GM11168 (cell line): ENCODE data around the gene ROCK2.

Source experiments
- in situ Hi-C: fragments of 300-500 bp; cut with MboI; formaldehyde crosslinking; loops from one replicate; pipeline ENCODE4 v1.12.0; 2022; ENCODE audit warnings: low sequenced_read_pairs; ENCODE audit not compliant: unreplicated experiment

The ROCK2 gene

GRCh38 chr2:11315074-11315705, 29.2 kb downstream of the ROCK2 start:
- in situ Hi-C loops: no loop called here

- in situ Hi-C loops: no loop called here
Observed at GRCh38 chr2:11314487-11314886, 29.9 kb downstream of the ROCK2 start.

- in situ Hi-C loops: no loop called here
Observed at GRCh38 chr2:11312770-11313471, 31.5 kb downstream of the ROCK2 start.

- in situ Hi-C loops: no loop called here
Observed at GRCh38 chr2:11311543-11311942, 32.9 kb downstream of the ROCK2 start.

DNA sequence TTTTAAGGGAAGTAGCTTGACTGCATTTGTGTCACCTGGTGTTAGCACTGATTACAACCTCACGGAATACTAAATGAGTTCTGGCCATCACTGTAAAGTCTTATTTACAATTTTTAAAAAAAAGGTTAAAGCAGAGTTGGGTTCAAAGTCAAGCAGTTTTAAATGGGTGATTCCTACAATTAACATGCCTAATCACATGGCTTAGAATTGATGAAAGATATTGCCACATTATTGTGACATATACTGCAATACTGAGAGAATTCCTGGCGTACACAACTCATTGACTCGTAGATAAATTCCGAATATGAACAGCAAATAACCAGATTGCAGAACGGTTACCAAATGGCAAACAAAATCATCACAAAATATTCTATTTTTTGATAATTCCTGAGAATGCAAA, 34.2 kb downstream of the ROCK2 start:
- in situ Hi-C loops: no loop called here

DNA sequence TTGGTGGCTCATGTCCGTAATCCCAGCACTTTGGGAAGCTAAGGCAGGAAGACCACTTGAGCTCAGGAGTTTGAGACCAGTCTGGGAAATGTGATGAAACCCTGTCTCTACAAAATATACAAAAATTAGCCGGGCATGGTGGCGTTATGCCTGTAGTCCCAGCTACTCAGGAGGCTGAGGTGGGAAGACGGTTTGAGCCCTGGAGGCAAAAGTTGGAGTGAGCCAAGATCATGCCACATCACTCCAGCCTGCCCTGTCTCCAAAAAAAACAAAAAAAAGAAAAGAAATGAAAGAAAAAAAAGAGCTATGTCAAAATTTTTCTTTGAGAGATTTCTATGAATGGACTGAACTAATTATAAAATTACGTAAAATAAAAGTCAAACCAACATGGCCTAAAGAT, 34.7 kb downstream of the ROCK2 start:
- in situ Hi-C loops: no loop called here

DNA sequence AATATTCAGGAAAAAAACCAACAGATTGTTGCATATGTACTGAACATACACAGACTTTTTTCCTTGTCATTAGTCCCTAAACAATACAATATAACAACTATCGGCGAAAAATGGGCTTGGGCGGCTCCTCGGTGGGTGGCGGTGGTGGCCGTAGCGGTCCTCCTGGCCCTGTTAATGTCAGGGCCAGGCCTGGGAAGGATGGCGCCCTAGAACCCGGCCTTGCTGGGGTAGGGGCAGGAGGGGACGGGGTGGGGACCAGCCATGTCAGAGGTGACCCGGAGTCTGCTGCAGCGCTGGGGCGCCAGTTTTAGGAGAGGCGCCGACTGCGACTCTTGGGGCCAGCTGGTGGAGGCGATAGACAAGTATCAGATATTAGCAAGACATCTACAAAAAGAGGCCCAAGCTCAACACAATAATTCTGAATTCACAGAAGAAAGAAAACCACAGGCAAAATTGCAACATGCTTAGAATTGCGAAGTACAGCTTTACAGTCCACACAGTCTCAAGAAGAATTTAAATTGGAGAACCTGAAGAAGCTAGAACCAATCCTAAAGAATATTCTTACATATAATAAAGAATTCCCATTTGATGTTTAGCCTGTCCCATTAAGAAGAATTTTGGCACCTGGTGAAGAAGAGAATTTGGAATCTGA, 36.5 kb downstream of the ROCK2 start:
- in situ Hi-C loops: no loop called here

DNA sequence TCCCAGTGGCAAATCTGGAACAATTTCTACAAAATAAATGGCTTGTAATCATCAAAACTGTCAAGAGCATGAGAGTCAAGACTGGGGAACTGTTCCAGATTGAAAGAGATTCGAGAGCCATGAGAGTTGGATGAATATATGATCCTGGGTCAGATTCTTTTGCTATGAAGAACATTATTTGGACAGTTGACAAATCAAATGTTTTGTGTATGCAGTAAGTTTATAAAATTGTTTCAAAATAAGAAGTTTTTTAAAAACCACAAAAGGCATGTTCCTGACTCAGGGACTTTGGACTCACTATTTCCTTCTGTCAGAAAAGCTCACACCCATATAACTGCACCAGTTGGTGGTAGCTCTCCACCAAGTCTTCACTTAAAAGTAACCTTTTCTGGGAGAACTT, 38.5 kb downstream of the ROCK2 start:
- in situ Hi-C loops: no loop called here

- in situ Hi-C loops: no loop called here
Observed at GRCh38 chr2:11305338-11305737, 39.1 kb downstream of the ROCK2 start.

DNA sequence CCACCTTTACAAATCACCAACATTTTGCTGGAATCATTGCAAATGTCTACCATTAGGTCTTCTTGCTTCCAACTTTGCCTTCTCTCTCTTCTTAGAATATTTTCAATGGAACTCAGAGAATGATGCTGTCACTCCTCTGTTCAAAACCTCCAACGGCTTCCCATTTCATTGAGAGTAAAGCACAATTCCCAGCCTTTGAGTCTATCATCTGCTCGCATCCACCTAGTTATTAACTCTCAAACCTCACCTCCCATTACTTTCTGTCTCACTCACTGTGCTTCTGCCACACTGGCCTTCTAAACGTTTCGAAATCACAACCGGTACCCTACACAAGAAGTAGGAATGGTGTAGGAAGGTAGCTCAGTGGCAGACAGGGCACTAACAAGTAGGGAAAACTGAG, 40.0 kb downstream of the ROCK2 start:
- in situ Hi-C loops: no loop called here

- in situ Hi-C loops: no loop called here
Observed at GRCh38 chr2:11303290-11304013, 41.0 kb downstream of the ROCK2 start.

DNA sequence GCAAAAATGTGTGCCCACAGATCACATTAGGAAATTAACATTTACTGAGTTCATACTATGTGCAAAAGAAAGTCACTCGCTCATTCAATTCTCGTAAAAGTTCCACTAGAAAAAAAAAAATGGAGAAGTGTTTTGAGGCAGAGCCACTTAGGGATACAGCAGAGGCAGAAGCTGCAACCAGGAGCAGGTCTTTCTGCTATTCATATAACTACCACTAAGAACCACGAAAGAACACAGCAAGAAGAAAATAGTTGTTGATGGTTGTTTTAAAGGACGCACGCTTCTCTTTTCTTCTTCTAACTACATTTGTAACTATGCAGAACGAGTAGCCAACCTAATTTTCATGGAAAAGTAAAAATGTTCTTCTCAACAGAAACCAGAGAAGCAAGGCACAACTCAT, 45.0 kb downstream of the ROCK2 start:
- in situ Hi-C loops: no loop called here

GRCh38 chr2:11298592-11298991, 45.8 kb downstream of the ROCK2 start:
- in situ Hi-C loops: no loop called here

GRCh38 chr2:11296401-11296800, 48.0 kb downstream of the ROCK2 start:
- in situ Hi-C loops: no loop called here

DNA sequence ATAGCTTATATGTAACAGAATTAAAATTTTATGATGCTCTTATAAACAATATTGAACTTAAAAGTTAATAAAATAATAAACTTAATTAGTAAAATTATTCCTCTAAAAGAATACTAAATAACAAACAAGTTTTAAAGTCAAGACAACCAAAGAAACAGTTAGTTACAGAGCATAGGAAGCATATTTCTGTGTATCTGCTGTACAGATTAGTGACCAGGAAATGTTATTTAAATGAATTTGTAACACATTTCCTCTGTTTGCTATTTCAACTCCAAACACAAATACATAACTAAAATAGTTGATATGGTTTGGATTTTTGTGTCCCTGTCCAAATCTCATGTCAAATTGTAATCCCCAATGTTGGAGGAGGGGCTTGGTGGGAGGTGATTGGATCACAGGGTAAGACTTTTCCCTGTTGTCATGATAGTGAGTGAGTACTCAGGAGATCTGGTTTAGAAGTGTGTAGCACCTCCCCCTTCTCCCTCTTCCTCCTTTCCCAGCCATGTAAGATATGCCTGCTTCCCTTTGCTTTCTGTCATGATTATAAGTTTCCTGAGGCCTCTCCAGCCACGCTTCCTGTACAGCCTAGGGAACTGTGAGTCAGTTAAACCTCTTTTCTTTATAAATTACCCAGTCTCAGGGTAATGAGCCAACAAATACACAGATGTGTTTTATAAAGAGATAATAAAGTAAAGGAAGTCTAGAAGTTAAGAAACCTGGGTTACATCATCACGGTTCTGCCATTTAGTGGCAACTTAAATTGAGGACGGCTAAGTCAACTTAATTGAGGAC, 51.8 kb downstream of the ROCK2 start:
- in situ Hi-C loops: no loop called here

- in situ Hi-C loops: no loop called here
Observed at GRCh38 chr2:11290713-11291112, 53.7 kb downstream of the ROCK2 start.

DNA sequence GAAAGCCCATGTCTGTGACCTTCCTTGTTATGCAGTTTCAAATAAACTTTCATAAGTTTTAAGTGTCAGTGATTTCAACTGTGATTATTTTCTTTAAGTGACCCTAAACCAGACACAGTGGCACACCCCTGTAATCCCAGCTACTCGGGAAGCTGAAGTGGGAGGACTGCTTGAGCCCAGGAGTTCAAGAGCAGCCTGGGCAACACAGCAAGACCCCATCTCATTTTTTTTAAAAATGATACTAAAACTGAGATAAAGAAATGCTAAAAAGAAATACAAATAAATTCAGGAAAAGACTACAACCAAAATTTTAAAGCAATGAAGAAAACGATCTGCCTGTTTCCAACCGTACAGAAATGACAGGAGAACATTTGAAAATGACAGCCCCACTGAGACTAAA, 54.2 kb downstream of the ROCK2 start:
- in situ Hi-C loops: no loop called here

- in situ Hi-C loops: no loop called here
Observed at GRCh38 chr2:11288431-11288830, 56.0 kb downstream of the ROCK2 start.

DNA sequence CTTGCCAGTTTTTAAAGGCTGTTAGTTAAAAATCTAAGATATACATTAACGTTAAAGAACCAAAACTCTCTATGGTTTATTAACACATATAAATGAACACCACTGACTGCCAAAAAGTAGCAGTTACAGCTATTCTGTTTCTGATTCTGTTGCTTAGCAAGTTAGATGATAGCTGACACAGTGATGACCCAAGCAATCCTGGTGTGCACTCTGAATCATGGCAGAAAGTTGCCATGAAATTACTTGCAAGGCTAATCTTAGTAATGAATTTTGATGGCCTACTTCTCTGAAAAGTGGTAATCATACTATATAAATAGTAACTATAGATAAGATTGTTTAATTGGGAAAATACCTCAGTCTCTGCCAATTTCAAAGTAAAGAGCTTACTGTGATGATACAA, 57.7 kb downstream of the ROCK2 start:
- in situ Hi-C loops: no loop called here

DNA sequence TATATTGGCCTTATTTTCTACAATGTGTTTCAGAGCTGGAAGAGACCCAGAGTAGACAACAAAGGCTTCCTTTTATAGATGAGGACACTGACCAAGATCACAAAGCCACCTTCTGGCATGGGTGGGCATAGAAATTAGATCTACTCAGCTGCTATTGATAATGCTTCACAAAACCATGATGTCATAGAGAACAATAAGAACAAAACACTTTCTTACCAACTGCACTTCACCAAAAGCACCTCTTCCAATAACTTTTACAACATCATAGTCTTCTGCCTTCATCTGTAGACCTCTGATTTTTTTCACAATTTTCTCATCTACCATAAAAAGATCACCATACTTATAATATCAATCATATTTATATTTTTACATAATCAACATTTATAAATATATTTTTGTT, 58.1 kb downstream of the ROCK2 start:
- in situ Hi-C loops: no loop called here
